Coronary artery (tissue), 2 donors: ENCODE results near the gene RPS24.
"Not testable (repeated sequence)": the region's sequence is repeated elsewhere in the genome, so short reads cannot be mapped to it uniquely, and the experiment has no call there.

Experiments
- DNase-seq: peaks from one replicate; pipeline ENCODE4 v3.0.0-alpha.2; 2017; ENCODE audit warnings: low spot score
- H3K27ac ChIP-seq, 2 donors: fragments of 200-600 bp; sonication (generic); one replicate each; pipeline ENCODE4 v1.5.1; 2016 to 2019
- H3K4me3 ChIP-seq: fragments of 200-600 bp; sonication (generic); 2 replicates; pipeline ENCODE4 v1.5.1; 2016; ENCODE audit warnings: mild to moderate bottlenecking, moderate library complexity
- CTCF ChIP-seq: fragments of 200-600 bp; sonication (generic); IDR thresholded peaks from one replicate; pipeline ENCODE4 v1.5.1; 2019; ENCODE audit warnings: antibody characterized with exemption

RPS24 gene

GRCh38 chr10:78033637-78034470, at the start of gene RPS24:
Gene RPS24, plus strand, starts transcription at chr10:78033863. Its CDS starts 39 bp downstream, at chr10:78033902.
- TF ChIP-seq CTCF = no peak
- Histone ChIP-seq H3K4me3 (peak within 1 kb of the TSS; percentile 91), H3K27ac (peak within 1 kb of the TSS; percentile 38 to 82)
- DNase-seq = peak; percentile 94

- no peak overlapping the region for H3K4me3 ChIP-seq
- no peak for TF ChIP-seq CTCF
- DNase-seq = no peak
- H3K27ac ChIP-seq = no peak overlapping the region
Observed at GRCh38 chr10:77984986-77985385, 48.7 kb upstream of the RPS24 start.

GRCh38 chr10:77987671-77988255, 45.9 kb upstream of the RPS24 start:
- Histone ChIP-seq H3K4me3 (no peak overlapping the region), H3K27ac (no peak overlapping the region)
- no peak for TF ChIP-seq CTCF
- DNase-seq = no peak

GRCh38 chr10:77989081-77989724, 44.5 kb upstream of the RPS24 start:
- TF ChIP-seq CTCF = no peak
- Histone ChIP-seq H3K4me3 (no peak overlapping the region), H3K27ac (no peak overlapping the region)
- DNase-seq = peak; percentile 57

DNA sequence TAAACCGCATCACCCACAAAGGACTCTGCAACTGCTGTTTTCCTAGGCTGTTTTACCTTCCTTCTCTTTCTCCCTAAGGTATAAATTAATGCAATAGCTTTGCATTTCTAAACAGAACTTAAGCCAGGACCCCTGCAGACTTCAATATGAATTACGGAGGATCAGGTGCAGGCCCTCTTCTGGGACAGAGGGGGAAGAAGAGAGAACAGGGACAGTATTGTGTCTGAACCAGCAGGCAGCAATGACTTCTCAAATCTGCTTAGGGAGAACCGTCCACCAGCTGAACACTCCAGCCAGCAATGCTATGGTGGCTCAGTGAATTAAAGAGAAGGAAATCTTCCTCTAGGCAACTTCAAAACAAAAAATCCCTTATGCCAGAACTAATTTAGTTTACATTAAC, 40.0 kb upstream of the RPS24 start:
- no peak for TF ChIP-seq CTCF
- Histone ChIP-seq H3K27ac (no peak overlapping the region), H3K4me3 (no peak overlapping the region)
- DNase-seq = no peak

DNA sequence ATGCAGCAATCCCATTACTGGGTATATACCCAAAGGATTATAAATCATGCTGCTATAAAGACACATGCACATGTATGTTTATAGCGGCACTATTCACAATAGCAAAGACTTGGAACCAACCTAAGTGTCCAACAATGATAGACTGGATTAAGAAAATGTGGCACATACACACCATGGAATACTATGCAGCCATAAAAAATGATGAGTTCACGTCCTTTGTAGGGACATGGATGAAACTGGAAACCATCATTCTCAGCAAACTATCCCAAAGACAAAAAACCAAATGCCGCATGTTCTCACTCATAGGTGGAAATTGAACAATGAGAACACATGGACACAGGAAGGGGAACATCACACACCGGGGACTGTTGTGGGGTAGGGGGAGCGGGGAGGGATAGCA, 34.9 kb upstream of the RPS24 start:
- H3K27ac ChIP-seq, H3K4me3 ChIP-seq, DNase-seq: not testable (repeated sequence)

- TF ChIP-seq CTCF = no peak
- Histone ChIP-seq H3K27ac (no peak overlapping the region), H3K4me3 (no peak overlapping the region)
- no peak for DNase-seq
Observed at GRCh38 chr10:78000206-78000605, 33.5 kb upstream of the RPS24 start.
